Hepatic stellate cell (primary cell): Measurements from ENCODE around the gene KIF21B.
"Not testable (repeated sequence)": the region's sequence is repeated elsewhere in the genome, so short reads cannot be mapped to it uniquely, and the experiment has no call there.

ENCODE experiments used
- DNase-seq: peaks from one replicate; pipeline ENCODE4 v3.0.0; 2011; ENCODE audit warnings: low spot score

KIF21B gene

DNA sequence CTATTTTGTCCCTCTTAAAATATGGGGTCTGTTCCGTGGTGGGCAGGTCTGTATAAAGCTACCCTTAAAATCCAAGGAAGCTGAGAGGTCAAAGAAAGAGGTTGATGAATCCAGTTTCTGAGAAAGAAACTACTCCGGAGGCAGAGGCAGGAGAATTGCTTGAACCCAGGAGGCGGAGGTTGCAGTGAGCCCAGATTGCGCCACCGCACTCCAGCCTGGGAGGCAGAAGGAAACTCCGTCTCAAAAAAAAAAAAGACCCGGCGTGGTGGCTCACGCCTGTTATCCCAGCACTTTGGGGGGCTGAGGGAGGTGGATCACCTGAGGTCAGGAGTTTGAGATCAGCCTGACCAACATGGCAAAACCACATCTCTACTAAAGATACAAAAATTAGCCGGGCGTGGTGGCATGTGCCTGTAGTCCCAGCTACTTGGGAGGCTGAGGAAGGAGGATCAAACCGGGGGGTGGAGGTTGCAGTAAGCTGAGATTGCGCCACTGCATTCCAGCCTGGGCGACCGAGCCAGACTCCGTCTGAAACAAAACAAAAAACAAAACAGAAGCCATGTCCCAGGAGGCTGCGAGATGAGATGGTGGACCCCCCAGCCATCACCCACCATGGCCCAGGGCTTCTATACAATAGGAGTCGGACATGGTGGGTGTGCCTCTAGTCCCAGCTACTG, 88.1 kb downstream of the KIF21B start:
- not testable (repeated sequence) for DNase-seq

DNA sequence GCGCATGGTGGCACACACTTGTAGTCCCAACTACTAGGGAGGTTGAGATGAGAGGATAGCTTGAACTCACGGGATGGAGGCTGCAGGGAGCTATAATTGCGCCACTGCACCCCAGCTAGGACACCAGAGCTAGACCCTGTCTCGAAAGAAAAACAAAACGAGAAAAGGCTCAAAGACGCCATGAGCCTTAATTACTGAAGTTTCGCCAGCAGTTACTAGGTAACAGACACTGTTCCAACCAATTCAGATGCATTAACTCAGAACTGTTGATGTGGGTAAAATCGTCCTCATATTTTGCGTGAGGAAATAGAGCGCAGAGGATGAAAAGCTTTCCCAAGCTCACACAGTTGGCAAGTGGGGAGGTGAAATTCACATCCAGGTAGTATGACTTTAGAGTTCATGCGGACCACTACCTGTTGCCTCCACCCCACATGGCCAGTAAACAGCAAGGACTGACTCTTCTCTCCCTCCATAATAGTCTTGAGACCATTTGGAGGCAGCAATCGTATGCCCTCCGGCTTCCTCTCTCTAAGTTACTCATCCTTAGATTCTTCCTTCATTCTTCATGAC, 88.8 kb downstream of the KIF21B start:
- no peak for DNase-seq

DNA sequence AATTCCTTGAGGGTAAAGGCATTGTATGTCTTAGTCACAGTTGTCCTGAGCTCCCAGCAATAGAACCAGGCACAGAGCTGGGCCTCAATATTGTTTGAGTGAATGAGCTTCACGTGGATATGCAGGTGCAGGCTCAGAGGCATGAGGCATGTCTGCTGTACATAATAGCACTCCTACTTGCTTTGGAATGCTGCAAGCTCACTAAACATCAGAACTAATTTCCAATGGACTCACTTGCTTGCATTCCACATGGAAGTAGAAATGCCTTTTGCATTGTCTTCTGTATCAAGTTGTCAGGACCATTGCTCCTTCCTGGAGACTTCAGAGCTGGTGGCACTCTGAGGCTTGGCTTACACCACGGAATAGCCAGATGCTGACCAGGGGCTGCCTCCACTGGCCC, 91.7 kb downstream of the KIF21B start:
- no peak for DNase-seq

DNA sequence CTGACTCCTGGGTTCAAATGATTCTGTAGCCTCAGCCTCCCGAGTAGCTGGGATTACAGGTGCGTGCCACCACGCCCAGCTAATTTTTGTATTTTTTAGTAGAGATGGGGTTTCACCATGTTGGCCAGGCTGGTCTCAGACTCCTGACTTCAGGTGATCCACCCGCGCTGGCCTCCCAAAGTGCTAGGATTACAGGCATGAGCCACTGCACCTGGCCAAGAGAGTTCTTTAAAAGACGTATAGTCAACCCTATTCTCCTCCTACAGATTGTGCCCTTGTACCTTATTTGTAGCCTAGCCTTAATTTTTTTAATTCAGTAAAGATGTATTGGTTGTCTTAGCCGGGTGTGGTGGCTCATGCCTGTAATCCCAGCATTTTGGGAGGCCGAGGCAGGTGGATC, 93.2 kb downstream of the KIF21B start:
- not testable (repeated sequence) for DNase-seq

DNA sequence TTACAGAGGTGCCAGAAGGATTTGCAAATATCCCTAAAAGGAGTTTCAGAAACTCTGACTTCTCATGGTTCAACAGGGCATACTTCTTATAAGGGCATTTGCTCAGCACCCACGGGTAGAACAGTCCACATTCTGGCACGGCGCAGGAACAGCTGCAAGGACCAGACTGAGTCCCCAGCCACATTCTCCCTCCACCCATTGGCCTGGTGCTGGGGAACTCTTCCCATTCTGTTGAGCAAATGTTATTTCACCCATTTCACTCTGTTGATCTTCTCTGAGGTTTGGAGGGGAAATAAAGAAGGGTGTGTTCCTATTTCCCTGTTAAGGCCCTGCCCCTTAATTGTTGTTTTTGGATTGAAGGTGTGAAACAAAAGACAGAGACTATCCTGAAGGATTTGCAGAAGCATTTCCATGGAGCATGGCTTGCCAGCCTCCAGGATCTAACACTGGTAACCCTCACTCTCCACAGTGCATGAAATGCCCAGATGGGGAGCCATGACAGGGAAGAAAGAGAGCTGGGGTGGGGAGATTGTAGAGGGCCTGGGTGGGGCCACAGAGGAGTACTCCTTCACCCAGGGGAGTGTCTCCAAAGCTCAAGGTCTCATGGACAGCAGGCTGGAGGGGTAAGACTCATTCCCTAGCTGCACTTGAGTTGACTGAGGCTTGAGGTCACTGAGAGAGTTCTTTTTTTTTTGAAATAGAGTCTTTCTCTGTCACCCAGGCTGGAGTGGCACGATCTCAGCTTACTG, 93.8 kb downstream of the KIF21B start:
- DNase-seq: no peak

DNA sequence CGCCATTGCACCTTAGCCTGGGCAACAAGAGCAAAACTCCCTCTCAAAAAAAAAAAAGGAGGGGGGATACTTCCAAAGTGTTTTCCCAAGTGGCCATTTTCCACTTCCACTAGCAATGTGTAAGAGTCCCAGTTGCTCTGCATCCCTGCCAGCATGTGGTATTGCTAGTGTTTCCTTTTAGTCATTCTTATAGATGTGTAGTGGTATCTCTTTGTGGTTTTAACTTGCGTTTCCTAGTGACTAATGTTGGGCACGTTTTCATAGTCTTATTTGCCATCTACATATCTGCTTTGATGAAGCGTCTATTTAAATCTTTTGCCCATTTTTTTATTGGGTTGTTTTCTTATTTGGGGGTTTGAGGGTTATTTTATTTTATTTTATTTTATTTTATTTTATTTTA, 97.7 kb downstream of the KIF21B start:
- no peak for DNase-seq

DNA sequence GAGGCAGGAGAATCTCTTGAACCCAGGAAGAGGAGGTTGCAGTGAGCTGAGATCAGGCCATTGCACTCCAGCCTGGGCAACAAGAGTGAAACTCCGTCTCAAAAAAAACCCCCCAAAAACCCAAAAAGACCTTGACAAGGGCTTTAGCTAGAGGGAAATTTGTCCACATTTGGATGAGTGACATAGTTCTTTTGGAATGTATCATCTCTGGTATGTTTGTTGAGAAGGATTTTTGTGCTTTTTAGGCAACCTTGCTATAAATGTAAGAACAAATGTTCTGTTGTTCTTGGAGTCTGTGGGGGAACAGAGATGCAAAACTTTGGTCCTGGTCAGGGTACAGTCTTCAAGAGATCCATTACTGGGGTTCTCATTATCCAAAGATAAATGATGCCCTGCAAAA, 99.9 kb downstream of the KIF21B start:
- no peak for DNase-seq

DNA sequence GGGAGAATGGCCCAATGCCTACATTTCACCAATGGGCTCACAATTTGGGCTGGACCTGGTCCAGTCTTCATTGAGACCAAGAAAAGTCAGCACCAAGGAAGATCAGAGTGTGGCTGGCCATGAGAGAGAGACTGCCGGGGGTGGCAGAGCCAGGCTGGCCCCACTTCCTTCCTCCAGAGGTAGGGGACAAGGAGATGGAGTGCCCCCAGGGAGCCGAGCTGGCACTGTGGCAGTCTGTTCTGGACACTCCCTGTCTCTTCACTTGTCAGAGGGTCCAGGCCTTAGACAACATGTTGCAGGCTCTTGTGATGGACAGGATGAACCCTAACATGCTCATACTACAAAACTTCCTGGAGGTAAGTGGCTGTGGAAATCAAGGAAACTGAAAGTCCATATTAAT, 101.1 kb downstream of the KIF21B start:
- no peak for DNase-seq

DNA sequence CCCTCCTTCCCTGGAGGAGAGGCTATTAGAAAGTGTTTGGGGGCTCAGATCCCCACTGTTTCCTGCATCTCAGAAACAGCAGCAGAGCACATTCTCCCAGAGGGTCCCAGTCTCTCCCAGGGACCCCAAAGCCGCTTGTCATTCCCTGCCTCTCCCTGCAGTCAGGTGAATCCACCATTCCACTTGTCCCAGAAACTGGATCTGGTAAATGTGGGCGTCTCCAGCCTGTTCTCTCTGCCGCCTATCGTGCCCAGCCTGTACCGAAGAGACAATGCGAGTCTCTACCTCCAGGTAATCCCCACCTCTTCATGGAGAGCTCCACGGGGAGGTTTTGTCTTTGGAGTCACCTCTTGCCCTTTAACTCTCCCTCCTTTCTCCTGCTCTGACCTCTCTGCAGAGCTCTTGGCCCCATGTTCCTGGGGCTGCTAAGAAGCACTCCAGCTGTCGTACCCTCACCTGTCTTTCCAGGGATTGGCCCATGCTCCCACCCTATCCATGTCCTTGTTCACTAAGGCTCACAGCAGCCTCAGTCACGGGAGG, 101.9 kb downstream of the KIF21B start:
- no peak for DNase-seq
